Suprapubic skin (tissue), 3 donors: ENCODE measurements around the gene FRMD4B.

ENCODE experiments used
- POLR2A ChIP-seq, 2 donors: fragments of 450-650 bp; IDR thresholded peaks; one replicate each; pipeline ENCODE4 v1.6.1; 2017; ENCODE audit warnings: antibody characterized with exemption in 2 of 2, mild to moderate bottlenecking in 2 of 2, moderate library complexity in 2 of 2
- TF ChIP-seq, protein P1 (sequence below), 2 donors: fragments of 200-600 bp in 1 of 2; fragments of 450-650 bp in 1 of 2; sonication (generic) in 1 of 2; IDR thresholded peaks; one replicate each; pipeline ENCODE4 v1.5.1; 2016 to 2019; ENCODE audit warnings: antibody characterized with exemption in 2 of 2, mild to moderate bottlenecking in 1 of 2, moderate library complexity in 1 of 2

DNA sequence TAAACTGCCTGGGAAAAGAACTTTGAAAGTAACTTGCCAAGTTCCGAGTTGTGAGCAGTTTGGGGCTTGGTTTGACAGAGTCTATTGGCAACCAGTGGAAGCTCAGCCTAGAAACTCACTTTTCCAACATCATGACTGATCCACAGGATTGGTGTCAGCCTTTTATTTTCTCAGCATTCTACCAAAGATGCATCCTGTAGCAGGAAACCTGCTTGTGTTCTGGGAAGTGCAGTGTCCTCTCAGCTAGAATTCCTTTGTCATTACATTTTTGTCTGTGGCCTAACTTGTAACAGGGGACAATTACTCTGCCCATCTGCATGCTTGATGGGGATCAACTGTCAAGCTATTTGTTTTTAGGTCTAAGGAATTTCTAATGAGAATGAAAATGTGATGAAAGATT, 146.8 kb downstream of the FRMD4B start:
- TF ChIP-seq, protein P1, sequence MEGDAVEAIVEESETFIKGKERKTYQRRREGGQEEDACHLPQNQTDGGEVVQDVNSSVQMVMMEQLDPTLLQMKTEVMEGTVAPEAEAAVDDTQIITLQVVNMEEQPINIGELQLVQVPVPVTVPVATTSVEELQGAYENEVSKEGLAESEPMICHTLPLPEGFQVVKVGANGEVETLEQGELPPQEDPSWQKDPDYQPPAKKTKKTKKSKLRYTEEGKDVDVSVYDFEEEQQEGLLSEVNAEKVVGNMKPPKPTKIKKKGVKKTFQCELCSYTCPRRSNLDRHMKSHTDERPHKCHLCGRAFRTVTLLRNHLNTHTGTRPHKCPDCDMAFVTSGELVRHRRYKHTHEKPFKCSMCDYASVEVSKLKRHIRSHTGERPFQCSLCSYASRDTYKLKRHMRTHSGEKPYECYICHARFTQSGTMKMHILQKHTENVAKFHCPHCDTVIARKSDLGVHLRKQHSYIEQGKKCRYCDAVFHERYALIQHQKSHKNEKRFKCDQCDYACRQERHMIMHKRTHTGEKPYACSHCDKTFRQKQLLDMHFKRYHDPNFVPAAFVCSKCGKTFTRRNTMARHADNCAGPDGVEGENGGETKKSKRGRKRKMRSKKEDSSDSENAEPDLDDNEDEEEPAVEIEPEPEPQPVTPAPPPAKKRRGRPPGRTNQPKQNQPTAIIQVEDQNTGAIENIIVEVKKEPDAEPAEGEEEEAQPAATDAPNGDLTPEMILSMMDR (IDR thresholded peaks at IDR 0.05): no peak
- no peak for TF ChIP-seq POLR2A (IDR thresholded peaks at IDR 0.05)
